GM06990 (cell line): ENCODE results near the gene FLT1.

Source experiments
- DNase-seq: peaks from one replicate; pipeline ENCODE4 v3.0.0-alpha.2; 2011; ENCODE audit not compliant: insufficient read length; ENCODE audit errors: extremely low read depth
- H3K27me3 ChIP-seq: replicated peaks from 2 replicates; pipeline ENCODE4 v1.6.0; 2011; ENCODE audit warnings: low read length; ENCODE audit not compliant: control insufficient read depth, insufficient read depth
- H3K36me3 ChIP-seq: 2 replicates; pipeline ENCODE4 v1.5.1; 2011; ENCODE audit warnings: low read length; ENCODE audit not compliant: control insufficient read depth, insufficient read depth
- H3K4me3 ChIP-seq: replicated peaks from 2 replicates; pipeline ENCODE4 v1.5.1; 2011; ENCODE audit warnings: low read depth, mild to moderate bottlenecking, control low read depth, low read length
- TF ChIP-seq, protein P1 (sequence below): IDR thresholded peaks from 2 replicates; pipeline ENCODE4 v1.5.1; 2011; ENCODE audit warnings: low read length, control low read depth, mild to moderate bottlenecking, inconsistent platforms; ENCODE audit not compliant: insufficient read depth, poor library complexity, severe bottlenecking

FLT1 gene

DNA sequence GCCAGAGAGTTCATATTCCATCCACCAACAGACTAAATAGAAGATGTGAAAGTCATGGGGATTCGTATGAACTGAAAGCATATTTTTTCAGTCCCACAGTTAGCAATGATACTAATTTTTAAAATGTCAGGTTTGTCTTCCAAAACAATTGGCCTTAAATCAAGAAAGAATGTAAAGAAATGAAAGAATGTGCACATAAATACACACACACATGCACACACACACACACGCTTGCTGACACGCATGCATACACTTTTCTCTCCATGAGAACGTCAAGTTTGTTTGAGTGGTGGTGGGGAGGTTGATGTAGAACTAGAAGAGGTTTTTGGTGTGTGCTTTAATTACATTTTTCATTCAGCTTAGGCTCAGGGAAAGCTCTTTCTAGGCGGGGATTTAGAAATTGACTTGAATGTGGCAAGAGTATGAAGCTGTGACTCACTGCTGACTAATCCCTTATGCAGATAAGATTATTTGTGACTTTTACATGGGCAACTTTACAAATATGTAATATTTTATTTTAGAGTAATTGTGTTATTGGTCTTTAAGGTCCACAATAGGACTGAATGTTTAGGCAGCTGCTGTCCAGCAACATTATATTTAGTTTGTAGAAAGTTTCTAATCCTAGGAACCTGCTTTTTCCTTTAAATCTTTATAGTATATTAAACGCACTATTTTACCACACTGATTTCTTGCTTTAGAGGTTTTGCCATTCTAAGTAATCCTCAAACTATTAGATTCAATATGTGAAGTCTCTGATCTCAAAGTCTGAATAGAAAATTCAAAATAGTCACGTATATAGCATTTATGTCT lies 18.8 kb downstream of the FLT1 start:
- no peaks in the 10 kb centered on the region for H3K27me3 ChIP-seq
- H3K36me3 ChIP-seq = no peaks in the 10 kb centered on the region
- H3K4me3 ChIP-seq = no peak overlapping the region
- DNase-seq = no peak
- TF ChIP-seq, protein P1, sequence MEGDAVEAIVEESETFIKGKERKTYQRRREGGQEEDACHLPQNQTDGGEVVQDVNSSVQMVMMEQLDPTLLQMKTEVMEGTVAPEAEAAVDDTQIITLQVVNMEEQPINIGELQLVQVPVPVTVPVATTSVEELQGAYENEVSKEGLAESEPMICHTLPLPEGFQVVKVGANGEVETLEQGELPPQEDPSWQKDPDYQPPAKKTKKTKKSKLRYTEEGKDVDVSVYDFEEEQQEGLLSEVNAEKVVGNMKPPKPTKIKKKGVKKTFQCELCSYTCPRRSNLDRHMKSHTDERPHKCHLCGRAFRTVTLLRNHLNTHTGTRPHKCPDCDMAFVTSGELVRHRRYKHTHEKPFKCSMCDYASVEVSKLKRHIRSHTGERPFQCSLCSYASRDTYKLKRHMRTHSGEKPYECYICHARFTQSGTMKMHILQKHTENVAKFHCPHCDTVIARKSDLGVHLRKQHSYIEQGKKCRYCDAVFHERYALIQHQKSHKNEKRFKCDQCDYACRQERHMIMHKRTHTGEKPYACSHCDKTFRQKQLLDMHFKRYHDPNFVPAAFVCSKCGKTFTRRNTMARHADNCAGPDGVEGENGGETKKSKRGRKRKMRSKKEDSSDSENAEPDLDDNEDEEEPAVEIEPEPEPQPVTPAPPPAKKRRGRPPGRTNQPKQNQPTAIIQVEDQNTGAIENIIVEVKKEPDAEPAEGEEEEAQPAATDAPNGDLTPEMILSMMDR = no peak

DNA sequence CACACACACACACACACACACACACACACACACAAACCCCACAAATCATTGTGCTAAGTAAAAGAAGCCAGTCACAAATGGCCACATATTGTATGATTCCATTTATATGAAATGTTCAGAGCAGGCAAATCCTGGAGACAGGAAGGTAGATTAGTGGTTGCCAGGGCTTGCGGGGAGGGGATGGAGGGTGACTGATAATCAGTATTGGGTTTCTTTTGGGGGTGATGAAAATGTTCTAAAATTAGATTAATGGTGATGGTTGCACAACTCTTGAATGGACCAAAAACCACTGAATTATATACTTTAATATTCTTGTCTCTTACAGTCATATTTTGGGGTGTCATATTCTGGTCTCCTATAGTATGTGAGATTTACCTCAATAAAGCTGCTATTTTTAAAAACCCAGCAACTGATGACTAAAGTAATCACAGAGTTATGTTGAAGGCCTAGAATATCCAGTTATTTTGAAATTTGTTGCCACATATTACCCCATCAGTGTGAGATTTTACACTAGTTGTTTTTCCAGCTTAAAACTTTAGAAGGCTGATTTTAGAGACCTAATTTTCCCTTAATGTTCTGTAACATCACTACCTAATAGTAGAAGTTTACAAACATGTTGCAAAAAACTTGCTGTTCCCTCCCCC lies 20.3 kb downstream of the FLT1 start:
- H3K27me3 ChIP-seq = no peaks in the 10 kb centered on the region
- H3K4me3 ChIP-seq = no peak overlapping the region
- DNase-seq = no peak
- TF ChIP-seq, protein P1 = no peak
- no peaks in the 10 kb centered on the region for H3K36me3 ChIP-seq

DNA sequence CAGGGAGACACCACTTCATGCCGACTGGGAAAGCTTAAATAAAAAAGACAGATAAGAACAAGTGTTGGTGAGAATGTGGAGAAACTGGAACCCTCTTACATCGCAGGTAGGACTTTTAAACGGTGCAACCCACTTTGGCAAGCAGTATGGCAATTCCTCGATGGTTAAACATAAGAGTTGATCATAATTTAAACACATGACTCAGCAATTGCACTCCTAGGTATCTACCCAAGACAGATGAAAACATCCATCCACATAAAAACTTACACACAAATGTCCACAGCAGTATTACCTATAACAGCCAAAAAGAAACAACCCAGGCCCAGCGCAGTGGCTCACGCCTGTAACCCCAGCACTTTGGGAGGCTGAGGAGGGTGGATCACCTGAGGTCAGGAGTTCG lies 21.9 kb downstream of the FLT1 start:
- Histone ChIP-seq H3K36me3 (no peaks in the 10 kb centered on the region), H3K4me3 (no peak overlapping the region), H3K27me3 (no peaks in the 10 kb centered on the region)
- no peak for DNase-seq
- TF ChIP-seq, protein P1 = no peak

DNA sequence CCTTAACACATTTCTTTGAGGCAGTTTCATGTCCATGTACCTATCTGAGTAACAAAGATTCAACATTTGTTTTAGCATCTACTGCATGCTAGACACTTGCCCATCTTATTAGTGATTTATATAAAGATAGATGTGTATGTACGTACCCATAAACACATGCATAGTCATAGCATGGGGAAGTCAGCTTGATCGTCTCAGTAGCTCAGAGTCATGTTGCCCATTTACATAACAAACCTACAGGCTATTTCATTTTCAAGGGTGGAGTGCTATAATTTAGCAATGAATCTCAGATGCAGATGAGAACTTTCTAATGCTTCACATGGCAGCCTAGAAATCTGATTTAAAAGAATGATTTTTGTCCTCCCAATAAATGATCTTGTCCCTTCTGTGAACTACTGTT lies 23.5 kb downstream of the FLT1 start:
- TF ChIP-seq, protein P1 = no peak
- Histone ChIP-seq H3K36me3 (no peaks in the 10 kb centered on the region), H3K4me3 (no peak overlapping the region), H3K27me3 (no peaks in the 10 kb centered on the region)
- DNase-seq = no peak

DNA sequence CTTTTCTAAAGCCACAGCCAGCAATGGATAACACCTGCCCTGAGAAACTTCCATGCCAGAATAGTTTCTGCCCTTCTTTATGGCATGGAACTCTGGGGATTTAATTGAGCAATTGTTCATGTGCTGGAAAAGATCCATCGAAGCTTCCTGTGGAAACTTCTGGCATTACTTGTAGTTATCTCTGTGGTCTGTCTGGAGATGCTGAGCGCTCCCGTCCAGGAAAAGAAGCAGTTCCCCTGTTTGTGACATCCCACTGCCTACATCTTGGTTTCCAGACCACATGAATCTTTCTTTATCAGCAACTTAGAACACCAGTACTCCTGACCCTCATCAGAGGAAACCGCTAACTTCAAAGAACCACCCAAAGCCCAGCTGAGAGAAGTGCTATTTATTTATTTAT lies 24.6 kb downstream of the FLT1 start:
- TF ChIP-seq, protein P1 = no peak
- Histone ChIP-seq H3K27me3 (no peaks in the 10 kb centered on the region), H3K4me3 (no peak overlapping the region), H3K36me3 (no peaks in the 10 kb centered on the region)
- DNase-seq = no peak

DNA sequence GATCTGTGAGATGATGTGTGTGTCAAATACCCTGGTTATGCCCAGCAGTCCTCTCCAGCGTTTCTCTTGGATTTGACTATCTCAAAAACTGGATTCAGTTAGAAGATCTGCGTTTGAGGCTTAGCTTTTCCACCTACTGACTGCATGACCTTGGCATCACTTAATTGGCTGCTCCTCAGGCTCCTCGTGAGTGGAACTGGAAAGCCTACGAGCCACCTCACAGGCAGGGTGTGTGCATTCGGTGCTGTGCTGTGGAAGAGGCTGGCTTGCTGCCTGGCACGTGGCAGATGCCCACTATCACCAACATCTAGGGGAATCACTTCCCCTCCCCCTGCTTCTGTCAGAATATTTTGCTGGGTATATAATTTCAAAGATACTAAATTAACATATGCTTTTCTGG lies 25.6 kb downstream of the FLT1 start:
- no peaks in the 10 kb centered on the region for H3K27me3 ChIP-seq
- TF ChIP-seq, protein P1 = no peak
- H3K36me3 ChIP-seq = no peaks in the 10 kb centered on the region
- DNase-seq = no peak
- H3K4me3 ChIP-seq = no peak overlapping the region
